DOHH2 (cell line): ENCODE data around the gene FKBP1A.

Source experiments
- H3F3A ChIP-seq: fragments of 200-600 bp; sonication (generic), shearing (Covaris generic); 2 replicates; pipeline ENCODE4 v1.6.0; 2016; ENCODE audit warnings: antibody characterized with exemption, mild to moderate bottlenecking; ENCODE audit not compliant: control insufficient read depth, insufficient read depth
- H3K27ac ChIP-seq: fragments of 200-600 bp; sonication (generic); 2 replicates; pipeline ENCODE4 v1.5.1; 2014; ENCODE audit warnings: low read depth, mild to moderate bottlenecking, low read length, moderate library complexity
- H3K27me3 ChIP-seq: fragments of 200-600 bp; sonication (generic); 2 replicates; pipeline ENCODE4 v1.6.1; 2014; ENCODE audit warnings: mild to moderate bottlenecking, low read length, mixed read lengths; ENCODE audit not compliant: control insufficient read depth
- H3K36me3 ChIP-seq: fragments of 200-600 bp; sonication (generic); 2 replicates; pipeline ENCODE4 v1.6.1; 2014; ENCODE audit warnings: mild to moderate bottlenecking, low read length, moderate library complexity, mixed read lengths; ENCODE audit not compliant: control insufficient read depth
- H3K4me1 ChIP-seq: fragments of 200-600 bp; sonication (generic); 2 replicates; pipeline ENCODE4 v1.6.1; 2014; ENCODE audit warnings: mild to moderate bottlenecking, low read length, mixed read lengths; ENCODE audit not compliant: control insufficient read depth
- H3K4me2 ChIP-seq: fragments of 200-600 bp; sonication (generic); 2 replicates; pipeline ENCODE4 v1.6.0; 2014; ENCODE audit warnings: mild to moderate bottlenecking, low read length, moderate library complexity
- H3K4me3 ChIP-seq: fragments of 200-600 bp; sonication (generic); 2 replicates; pipeline ENCODE4 v1.5.1; 2014; ENCODE audit warnings: mild to moderate bottlenecking, low read length, mixed read lengths
- H3K79me2 ChIP-seq: fragments of 200-600 bp; sonication (generic); 2 replicates; pipeline ENCODE4 v1.6.1; 2014; ENCODE audit warnings: mild to moderate bottlenecking, low read length, mixed read lengths; ENCODE audit not compliant: control insufficient read depth
- H3K9me2 ChIP-seq: fragments of 200-600 bp; sonication (generic); replicated peaks from 2 replicates; pipeline ENCODE4 v1.6.1; 2014; ENCODE audit warnings: mild to moderate bottlenecking, low read length, mixed read lengths; ENCODE audit not compliant: control insufficient read depth
- H3K9me3 ChIP-seq: fragments of 200-600 bp; sonication (generic); 2 replicates; pipeline ENCODE4 v1.6.1; 2014; ENCODE audit warnings: antibody characterized with exemption, low read length, mixed read lengths; ENCODE audit not compliant: control insufficient read depth, insufficient read depth
- H4K20me1 ChIP-seq: fragments of 200-600 bp; sonication (generic); 2 replicates; pipeline ENCODE4 v1.6.0; 2014; ENCODE audit warnings: low read depth, mild to moderate bottlenecking, antibody characterized with exemption, low read length, moderate library complexity; ENCODE audit not compliant: control insufficient read depth, insufficient read depth
- CTCF ChIP-seq: fragments of 200-600 bp; sonication (generic); IDR thresholded peaks from one replicate; pipeline ENCODE4 v1.5.1; 2014; ENCODE audit warnings: antibody characterized with exemption, mild to moderate bottlenecking, low read depth, low read length; ENCODE audit not compliant: poor library complexity, severe bottlenecking
- EZH2phosphoT487 ChIP-seq: fragments of 200-600 bp; sonication (generic); IDR thresholded peaks from 2 replicates; pipeline ENCODE4 v1.6.1; 2017; ENCODE audit warnings: borderline replicate concordance, mild to moderate bottlenecking, antibody characterized with exemption, low read length, moderate library complexity, mixed read lengths

Gene FKBP1A

GRCh38 chr20:1331801-1332453, 60.9 kb downstream of the FKBP1A start:
- Histone ChIP-seq H3K4me2 (no peak overlapping the region), H3K27me3 (no peaks in the 10 kb centered on the region), H3K9me3 (no peaks in the 10 kb centered on the region), H3K27ac (no peak overlapping the region), H3F3A (no peaks in the 10 kb centered on the region), H3K4me1 (peaks cover 35% of the 10 kb centered on the region), H3K36me3 (peaks cover 40% of the 10 kb centered on the region), H3K9me2 (no peaks in the 10 kb centered on the region), H4K20me1 (peaks cover 6% of the 10 kb centered on the region), H3K79me2 (peaks cover 59% of the 10 kb centered on the region), H3K4me3 (no peak overlapping the region)
- TF ChIP-seq EZH2phosphoT487 (no peak), CTCF (no peak)

GRCh38 chr20:1331101-1331500, 61.8 kb downstream of the FKBP1A start:
- Histone ChIP-seq H4K20me1 (peaks cover 9% of the 10 kb centered on the region), H3K4me1 (peaks cover 37% of the 10 kb centered on the region), H3K27ac (no peak overlapping the region), H3K27me3 (no peaks in the 10 kb centered on the region), H3K4me3 (no peak overlapping the region), H3K9me2 (no peaks in the 10 kb centered on the region), H3K9me3 (no peaks in the 10 kb centered on the region), H3K36me3 (peaks cover 45% of the 10 kb centered on the region), H3F3A (no peaks in the 10 kb centered on the region), H3K79me2 (peaks cover 67% of the 10 kb centered on the region), H3K4me2 (no peak overlapping the region)
- no peak for TF ChIP-seq CTCF
- TF ChIP-seq EZH2phosphoT487: no peak

- H3K79me2 ChIP-seq: peaks cover 76% of the 10 kb centered on the region
- H3K9me2 ChIP-seq: no peaks in the 10 kb centered on the region
- H3K27ac ChIP-seq: no peak overlapping the region
These were observed 62.6 kb downstream of the FKBP1A start for GRCh38 chr20:1330075-1330830.

More at GRCh38 chr20:1330075-1330830, 62.6 kb downstream of the FKBP1A start:
- H3K9me3 ChIP-seq: no peaks in the 10 kb centered on the region
- H3K27me3 ChIP-seq: no peaks in the 10 kb centered on the region
- TF ChIP-seq EZH2phosphoT487 (no peak), CTCF (no peak)
- H3K4me2 ChIP-seq: no peak overlapping the region
- H3K4me1 ChIP-seq: peaks cover 39% of the 10 kb centered on the region
- peaks cover 48% of the 10 kb centered on the region for H3K36me3 ChIP-seq
- H4K20me1 ChIP-seq: peaks cover 9% of the 10 kb centered on the region
- H3K4me3 ChIP-seq: no peak overlapping the region
- no peaks in the 10 kb centered on the region for H3F3A ChIP-seq
